ENCODE measurements around the gene CCDC88B. TPM values are rescaled to one million over a fixed set of nuclear protein-coding genes. Genes with fewer than 3 reads are reported as not detected.

The CCDC88B gene
- total and polyA plus RNA-seq, 9 of the 15 experiments (the other 6 are each of a cell fraction or from before 2014, with no cell fraction given) = 0.13 to 18.1 (median 7.9) TPM

DNA sequence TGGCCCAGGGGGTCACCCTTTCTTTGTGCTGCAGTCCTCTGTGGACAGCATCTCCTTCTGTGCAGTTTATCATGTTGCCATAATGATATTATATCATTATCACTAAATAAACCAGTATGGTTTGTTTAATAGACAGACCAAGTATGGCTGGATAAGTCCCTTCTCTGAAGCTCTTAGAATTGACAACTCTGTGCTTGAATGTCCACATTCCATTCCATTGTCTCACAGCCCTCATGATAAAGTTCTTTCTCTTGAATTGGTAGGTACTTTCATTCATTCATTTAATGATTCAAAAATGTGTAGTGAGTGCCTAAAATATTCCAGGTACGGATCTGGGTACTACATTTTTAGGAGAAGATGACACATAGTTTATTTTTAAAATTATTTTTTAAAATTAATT lies 26.7 kb downstream of the CCDC88B start:
- whole genome bisulfite sequencing (ENCODE audit: insufficient coverage, low coverage, missing lambda C conversion rate) = 95% methylated on average over 1 of the region's 1 CpG
- no peak for DNase-seq (ENCODE audit: extremely low read depth in 1 of 4, low spot score in 3 of 4)
- intact Hi-C loops (cut with micrococcal nuclease) = no loop called here
- TF ChIP-seq ZC3H8 (IDR thresholded peaks at IDR 0.05) (no peak), DLX4 (CRISPR knock-in tag; IDR thresholded peaks at IDR 0.05) (no peak), NFATC3 (IDR thresholded peaks at IDR 0.05) (no peak), SMAD3 (CRISPR knock-in tag; conservative IDR thresholded peaks at IDR 0.05) (no peak), WHSC1 (IDR thresholded peaks at IDR 0.05; ENCODE audit: low read length) (no peak), ZNF124 (CRISPR knock-in tag; IDR thresholded peaks at IDR 0.05) (no peak), KAT2B (IDR thresholded peaks at IDR 0.05; ENCODE audit: low read depth, low read length) (no peak)
- no peaks in the 10 kb centered on the region for H3K27me3 ChIP-seq (ENCODE audit: control insufficient read depth in 2 of 2, insufficient read depth in 2 of 2, low read length in 2 of 2)
- H3K36me3 ChIP-seq (ENCODE audit: control insufficient read depth, insufficient read depth, low read length) = peaks cover 70% of the 10 kb centered on the region; the same call in 2 of the 3 replicates
- no peaks in the 10 kb centered on the region for H4K20me1 ChIP-seq (replicated peaks; ENCODE audit: control insufficient read depth, insufficient read depth, low read length)
- no peak overlapping the region for H3K4me2 ChIP-seq (ENCODE audit: insufficient read depth, low read length)
- H3K4me3 ChIP-seq = no peak overlapping the region
- peaks cover 0 to 20% of the 10 kb centered on the region in 2 experiments; a peak in 1 of 5 replicates for H3K4me1 ChIP-seq (replicated peaks in 1 of 2; ENCODE audit: control insufficient read depth in 2 of 2, insufficient read depth in 2 of 2, low read length in 2 of 2)
- no peak overlapping the region for H3K27ac ChIP-seq (ENCODE audit: extremely low read depth, low read depth, low read length)
- in situ Hi-C loops (cut with MboI) = no loop called here
- no peaks in the 10 kb centered on the region for H3K79me2 ChIP-seq (ENCODE audit: control insufficient read depth, insufficient read depth, low read length)
- ChIA-PET POLR2A (interaction anchor here (0.7 to 2.1 kb wide), 4 partner anchors 9 to 48 kb away, joined by 3 to 6 read pairs (median 4); no protein-coding TSS in a partner anchor), CTCF (ENCODE audit: low intra/inter-chr PET ratio) (no interaction called here)
- no peak overlapping the region for H2AFZ ChIP-seq (ENCODE audit: low read depth, low read length)
- H3K9me3 ChIP-seq (replicated peaks; ENCODE audit: control insufficient read depth, insufficient read depth, low read depth, low read length) = no peaks in the 10 kb centered on the region; the same call in 1 of the 2 replicates
- no peak for FAIRE-seq
- H3K9me1 ChIP-seq (ENCODE audit: control insufficient read depth, insufficient read depth, low read length) = no peaks in the 10 kb centered on the region
- ATAC-seq = no peak
- BruUV-seq (replicated peaks) = no TSS peak
- no peak overlapping the region for H3K9ac ChIP-seq (ENCODE audit: insufficient read depth in 1 of 2, low read depth in 2 of 2, low read length in 2 of 2)
